GM19240 (cell line): ENCODE results near the gene SH2B2.
"Not testable (repeated sequence)": the region's sequence is repeated elsewhere in the genome, so short reads cannot be mapped to it uniquely, and the experiment has no call there.

Experiments
- DNase-seq: peaks from one replicate; pipeline ENCODE4 v3.0.0; 2011; ENCODE audit warnings: low spot score; ENCODE audit not compliant: insufficient read length

The SH2B2 gene

DNA sequence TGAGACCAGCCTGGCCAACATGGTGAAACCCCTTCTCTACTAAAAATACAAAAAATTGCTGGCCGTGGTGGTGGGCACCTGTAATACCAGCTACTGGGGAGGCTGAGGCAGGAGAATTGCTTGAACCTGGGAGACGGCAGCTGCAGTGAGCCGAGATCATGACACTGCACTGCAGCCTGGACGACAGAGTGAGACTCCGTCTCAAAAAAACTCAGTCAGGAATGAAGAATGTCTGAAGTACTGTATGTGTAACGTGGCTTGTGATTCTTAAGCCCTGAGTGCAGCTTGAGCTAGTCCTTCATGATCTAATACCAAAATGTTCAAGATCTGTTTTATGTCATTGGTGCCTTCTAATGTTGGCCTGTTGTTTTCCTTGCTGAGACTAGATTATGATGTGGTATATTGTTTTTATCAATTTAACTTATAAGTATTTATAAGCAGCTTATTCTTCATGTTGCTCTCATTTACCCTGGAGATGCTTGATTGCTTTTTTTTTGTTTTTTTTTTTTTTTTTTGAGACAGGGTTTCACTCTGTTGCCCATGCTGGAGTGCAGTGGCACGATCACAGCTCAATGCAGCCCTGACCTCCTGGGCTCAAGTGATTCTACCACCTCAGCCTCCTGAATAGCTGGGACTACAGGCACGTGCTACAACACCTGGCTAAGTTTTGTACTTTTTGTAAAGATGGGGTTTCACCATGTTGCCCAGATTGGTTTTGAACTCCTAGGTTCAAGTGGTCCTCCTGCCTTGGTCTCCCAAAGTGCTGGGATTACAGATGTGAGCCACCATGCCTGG, 44.2 kb downstream of the SH2B2 start:
- DNase-seq = not testable (repeated sequence)

DNA sequence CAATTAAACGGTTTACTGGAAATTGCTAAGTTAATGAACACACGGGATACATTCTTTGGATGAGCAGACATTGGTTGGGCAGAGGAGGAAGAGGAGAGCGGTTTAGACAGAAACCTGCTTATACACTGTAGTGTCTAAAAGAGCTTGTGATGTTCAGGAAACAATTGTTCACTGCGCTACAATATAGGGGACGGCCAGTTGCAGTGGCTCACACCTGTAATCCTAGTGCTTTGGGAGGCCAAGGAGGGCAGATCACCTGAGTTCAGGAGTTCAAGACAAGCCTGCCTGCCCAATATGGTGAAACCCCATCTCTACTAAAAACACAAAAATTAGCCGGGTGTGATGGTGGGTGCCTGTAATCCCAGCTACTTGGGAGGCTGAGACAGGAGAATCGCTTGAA, 48.9 kb downstream of the SH2B2 start:
- DNase-seq = not testable (repeated sequence)

DNA sequence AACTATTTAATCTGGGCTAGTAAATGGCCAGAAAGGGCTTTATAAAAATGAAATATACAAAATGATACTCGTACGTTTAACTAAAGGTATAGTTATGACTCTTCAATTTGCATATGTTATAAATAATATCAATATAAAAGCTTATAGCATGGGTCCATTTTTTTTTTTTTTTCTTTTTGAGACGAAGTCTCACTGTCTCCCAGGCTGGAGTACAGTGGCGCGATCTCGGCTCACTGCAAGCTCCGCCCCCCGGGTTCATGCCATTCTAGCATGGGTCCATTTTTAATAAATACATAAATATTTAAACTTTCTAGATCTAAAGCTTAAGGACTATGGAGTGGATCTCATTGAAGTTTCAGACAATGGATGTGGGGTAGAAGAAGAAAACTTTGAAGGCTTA, 50.3 kb downstream of the SH2B2 start:
- DNase-seq = not testable (repeated sequence)

DNA sequence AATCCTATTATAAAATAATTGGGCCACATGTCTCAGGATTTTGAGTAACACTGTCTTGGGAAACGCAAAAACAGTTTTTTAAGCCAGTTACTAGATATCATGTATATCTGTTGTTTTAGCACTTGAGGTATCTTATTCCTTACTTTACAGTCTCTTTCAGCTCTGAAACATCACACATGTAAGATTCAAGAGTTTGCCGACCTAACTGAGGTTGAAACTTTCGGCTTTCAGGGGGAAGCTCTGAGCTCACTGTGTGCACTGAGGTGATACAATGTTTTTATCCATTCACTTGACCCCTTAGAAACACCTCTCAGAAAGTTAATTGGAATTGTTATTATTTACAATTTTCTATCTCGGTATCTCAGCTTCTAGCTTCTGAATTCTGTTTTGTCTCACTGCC, 50.8 kb downstream of the SH2B2 start:
- not testable (repeated sequence) for DNase-seq

DNA sequence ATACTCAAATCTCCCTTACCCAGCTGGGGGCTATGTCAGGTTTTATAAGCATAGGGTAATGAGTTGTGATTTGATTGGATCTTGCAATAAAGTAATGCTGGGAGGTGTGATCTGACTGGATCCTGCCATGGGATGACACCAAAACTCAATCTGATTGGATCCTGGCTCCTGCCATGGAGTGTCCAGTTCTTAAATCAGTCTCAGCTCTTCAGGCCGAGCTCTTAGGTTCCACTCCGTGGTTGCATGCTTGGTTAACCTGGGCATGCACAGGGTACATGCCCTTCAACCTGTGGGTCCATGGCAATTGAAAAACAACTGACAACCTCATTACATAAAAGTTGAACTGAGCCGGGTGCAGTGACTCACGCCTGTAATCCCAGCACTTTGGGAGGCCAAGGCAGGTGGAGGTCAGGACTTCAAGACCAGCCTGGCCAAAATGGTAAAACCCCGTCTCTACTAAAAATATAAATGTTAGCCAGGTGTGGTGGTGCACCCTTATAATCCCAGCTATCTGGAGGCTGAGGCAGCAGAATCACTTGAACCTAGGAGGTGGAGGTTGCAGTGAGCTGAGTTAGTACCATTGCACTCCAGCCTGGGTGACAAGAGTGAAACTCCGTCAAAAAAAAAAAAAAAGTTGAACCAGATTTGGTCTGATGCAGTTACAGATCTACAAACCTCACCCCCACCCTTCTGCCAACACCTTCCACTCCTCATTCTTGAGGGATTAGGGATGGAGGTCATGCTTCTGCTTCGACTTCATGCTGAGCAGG, 54.1 kb downstream of the SH2B2 start:
- DNase-seq = not testable (repeated sequence)

DNA sequence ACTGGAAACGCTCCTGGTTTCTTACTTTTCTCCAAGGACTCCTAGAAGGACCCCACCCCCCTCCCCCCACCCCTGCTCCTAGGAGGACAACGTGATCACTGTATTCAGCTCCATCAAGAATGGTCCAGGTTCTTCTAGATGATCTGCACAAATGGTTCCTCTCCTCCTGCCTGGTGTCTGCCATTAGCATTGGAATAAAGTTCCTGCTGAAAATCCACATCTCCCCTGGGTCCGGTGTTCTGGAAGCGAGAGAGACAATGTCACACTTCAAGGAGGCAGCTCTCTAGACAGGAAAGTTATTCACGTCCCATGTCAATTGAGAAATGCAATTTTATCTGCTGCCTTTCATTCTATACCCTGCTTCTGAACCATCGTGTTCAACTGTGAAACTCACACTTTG, 60.3 kb downstream of the SH2B2 start:
- DNase-seq = not testable (repeated sequence)

DNA sequence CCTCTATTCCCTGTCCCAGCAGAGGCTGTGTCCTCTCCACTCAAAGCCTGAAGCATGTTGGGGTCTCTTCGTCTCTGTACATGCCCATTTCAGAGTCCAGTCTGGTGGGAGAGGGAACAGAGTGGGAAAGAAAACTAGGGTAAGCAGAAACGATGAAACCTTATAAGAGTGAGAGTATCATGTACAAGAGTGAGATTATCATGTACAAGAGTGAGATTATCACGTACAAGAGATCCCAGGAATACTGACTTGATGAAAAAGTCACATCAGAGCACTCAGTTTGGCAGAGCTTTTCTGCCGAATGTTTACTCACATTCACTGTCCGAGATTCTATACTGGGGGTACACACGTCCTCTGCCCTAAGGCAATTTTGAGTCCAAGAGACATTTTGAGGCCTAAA, 69.7 kb downstream of the SH2B2 start, which contains the start of gene SPDYE6:
SPDYE6 (minus strand) TSS at position 101 of the 400 bp plus-strand sequence. CDS start 421 bp downstream, outside the sequence.
- DNase-seq = not testable (repeated sequence)

DNA sequence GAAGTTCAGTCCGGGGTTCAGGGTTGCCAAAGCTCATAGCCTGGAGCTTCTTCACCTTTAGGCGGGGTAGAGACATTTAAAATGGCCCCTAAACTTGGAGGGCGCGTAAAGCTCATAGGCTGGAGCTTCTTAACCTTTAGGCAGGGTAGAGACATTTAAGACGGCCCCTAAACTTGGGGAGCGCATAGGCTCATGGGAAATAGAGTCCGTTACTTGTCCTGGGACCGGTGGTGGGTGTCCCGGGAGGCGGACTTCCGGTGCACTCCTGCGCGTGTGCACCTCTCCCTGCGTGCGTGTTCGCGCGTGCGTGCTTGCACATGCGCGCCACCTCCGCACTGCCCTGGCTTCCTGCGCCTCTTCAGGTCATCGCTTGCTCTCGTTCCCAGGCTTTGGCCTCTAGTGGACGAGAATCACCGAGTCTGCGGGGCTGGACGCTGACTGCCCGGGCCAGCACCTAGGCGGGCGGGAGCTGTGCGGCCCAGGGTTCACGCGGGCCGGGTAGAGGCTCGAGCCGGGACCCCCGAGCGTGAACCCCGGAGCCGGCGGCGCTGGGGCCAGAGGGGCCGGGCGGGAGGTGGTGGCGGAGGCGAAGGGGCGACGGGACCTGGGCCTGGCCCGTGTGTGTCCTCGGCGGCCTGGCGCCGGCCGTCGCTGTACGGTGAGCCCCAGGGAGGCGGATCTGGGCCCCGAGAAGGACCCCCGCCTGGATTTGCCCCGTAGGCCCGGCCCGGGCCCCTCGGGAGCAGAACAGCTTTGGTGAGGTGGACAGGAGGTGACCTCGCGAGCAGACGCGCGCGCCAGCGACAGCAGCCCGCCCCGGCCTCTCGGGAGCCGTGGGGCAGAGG, 77.1 kb downstream of the SH2B2 start:
- peak; percentile 67 for DNase-seq

DNA sequence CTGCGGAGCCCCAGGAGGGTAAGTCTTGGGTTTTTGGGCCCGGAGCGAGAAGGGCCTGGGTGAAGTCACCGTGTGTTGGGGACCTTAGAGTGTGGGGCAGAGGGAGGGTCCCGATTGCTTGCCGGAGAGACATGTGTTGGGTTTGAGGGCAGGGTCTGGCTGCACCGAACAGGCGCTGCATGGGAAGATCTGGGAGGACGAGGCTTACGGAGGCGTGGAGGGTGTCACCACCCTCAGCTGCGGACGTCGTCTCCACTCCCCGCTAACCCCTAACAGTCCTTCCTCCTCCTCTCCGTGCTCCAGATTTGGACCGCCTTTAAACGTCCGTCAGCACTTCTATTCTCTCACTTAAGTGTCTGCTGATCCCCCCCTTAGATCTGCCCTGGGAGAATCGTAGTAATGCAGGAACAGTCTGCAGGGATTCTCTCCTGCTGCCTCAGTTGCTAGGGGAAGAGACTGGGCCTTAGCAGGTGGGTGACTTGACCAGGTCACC, 77.8 kb downstream of the SH2B2 start:
- DNase-seq = not testable (repeated sequence)

DNA sequence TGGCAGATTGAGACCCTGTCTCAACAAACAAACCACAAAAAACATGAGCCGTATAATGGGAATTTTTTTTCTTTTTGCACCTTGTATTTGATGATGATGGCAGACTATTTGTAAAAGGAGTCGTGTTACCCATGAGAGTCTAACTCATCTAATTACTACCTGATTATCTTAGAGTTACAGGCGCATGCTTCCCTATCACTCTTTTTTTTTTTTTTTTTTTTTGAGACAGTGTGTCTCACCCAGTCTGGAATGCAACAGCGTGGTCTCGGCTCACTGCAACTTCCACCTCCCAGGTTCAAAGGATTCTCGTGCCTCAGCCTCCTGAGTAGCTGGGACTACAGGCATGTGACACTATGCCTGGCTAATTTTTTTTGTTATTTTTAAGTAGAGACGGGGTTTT, 78.7 kb downstream of the SH2B2 start:
- DNase-seq = not testable (repeated sequence)

DNA sequence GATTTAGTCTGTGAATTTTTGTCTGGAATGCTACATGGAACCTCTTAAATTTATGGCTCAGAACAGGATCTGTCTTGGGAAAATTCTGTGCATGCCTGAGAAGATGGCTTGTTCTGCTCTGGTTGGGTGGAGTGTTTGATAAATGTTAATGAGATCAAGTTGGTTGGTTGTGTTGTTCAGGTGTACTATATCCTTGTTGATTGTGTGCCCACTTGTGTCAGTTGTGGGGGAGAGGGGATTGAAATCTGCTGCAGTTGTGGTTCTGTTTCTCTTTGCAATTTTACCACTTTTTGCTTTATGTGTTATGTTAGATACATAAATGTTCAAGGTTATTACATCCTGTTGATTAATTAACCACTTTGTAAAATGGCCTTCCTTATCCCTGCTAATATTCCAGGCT, 83.4 kb downstream of the SH2B2 start:
- not testable (repeated sequence) for DNase-seq
